ENCODE data around the gene DDX10. TPM values are rescaled to one million over a fixed set of nuclear protein-coding genes. Genes with fewer than 3 reads are reported as not detected.

Gene DDX10
- total RNA-seq, 1 experiment from 2014 or later: 78.3 TPM

DNA sequence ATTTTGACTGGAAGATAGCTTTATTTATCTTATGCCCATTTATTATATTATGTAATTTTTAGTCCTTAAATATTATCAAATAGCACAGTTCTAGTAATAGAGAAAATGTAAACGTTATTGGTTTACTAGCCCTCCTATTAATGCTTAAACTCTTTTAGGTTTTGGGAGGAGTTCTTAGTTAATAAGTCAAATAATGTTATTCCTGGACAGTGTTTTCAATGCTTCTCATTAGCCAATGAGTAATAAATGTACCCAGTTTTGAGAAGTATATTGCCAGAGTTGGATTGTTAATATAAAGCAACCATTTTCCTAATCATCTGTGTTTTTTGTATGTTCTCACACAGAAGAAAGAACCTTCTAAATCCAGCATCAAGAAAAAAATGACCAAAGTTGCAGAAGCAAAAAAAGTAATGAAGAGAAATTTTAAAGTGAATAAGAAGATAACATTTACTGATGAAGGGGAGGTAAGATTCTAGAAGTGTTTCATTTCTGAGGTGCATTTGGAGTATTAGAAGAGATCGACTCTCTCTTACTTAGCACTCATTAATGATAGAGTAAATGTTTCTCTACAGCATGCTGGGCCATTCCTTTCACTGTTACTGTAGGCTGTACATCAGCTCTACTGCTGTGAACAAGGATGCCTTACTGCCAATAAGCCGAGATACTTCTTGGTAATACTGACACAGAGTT, 173.4 kb downstream of the DDX10 start:
- peaks cover 7% of the 10 kb centered on the region for H3K4me1 Mint-ChIP-seq (ENCODE audit: low read depth, unreplicated experiment)
- intact Hi-C loops (cut with micrococcal nuclease; ENCODE audit: unreplicated experiment): no loop called here
- peaks cover 16% of the 10 kb centered on the region for H3K36me3 Mint-ChIP-seq (ENCODE audit: insufficient read depth, unreplicated experiment)
- H3K27ac Mint-ChIP-seq (ENCODE audit: unreplicated experiment): no peak overlapping the region
- H3K4me3 Mint-ChIP-seq (ENCODE audit: unreplicated experiment): no peak overlapping the region
- H3K27me3 Mint-ChIP-seq (ENCODE audit: insufficient read depth, unreplicated experiment): no peaks in the 10 kb centered on the region
- no peak for DNase-seq
- ChIA-PET POLR2A (no interaction called here), CTCF (no interaction called here)
- Histone ChIP-seq H3K4me1 (no peaks in the 10 kb centered on the region; the same call in 1 of the 2 replicates), H3K27me3 (replicated peaks; ENCODE audit: control insufficient read depth, insufficient read depth, low read length) (no peaks in the 10 kb centered on the region), H3K4me3 (ENCODE audit: low read depth, low read length) (no peak overlapping the region), H3K36me3 (ENCODE audit: control insufficient read depth, insufficient read depth, low read length) (no peaks in the 10 kb centered on the region), H3K9me3 (no peaks in the 10 kb centered on the region)
- BruUV-seq (replicated peaks): no TSS peak
- no peak for TF ChIP-seq CTCF (IDR thresholded peaks at IDR 0.05; ENCODE audit: insufficient read depth in 1 of 2, low read depth in 1 of 2, low read length in 1 of 2, severe bottlenecking in 1 of 2, unreplicated experiment in 1 of 2)
- no peaks in the 10 kb centered on the region for H3K9me3 Mint-ChIP-seq (ENCODE audit: unreplicated experiment)

- H3K4me1 Mint-ChIP-seq (ENCODE audit: low read depth, unreplicated experiment): peaks cover 7% of the 10 kb centered on the region
- CTCF ChIA-PET: no interaction called here
- Histone ChIP-seq H3K4me1 (no peaks in the 10 kb centered on the region; the same call in 1 of the 2 replicates), H3K36me3 (ENCODE audit: control insufficient read depth, insufficient read depth, low read length) (no peaks in the 10 kb centered on the region), H3K27me3 (replicated peaks; ENCODE audit: control insufficient read depth, insufficient read depth, low read length) (no peaks in the 10 kb centered on the region), H3K4me3 (ENCODE audit: low read depth, low read length) (no peak overlapping the region), H3K9me3 (no peaks in the 10 kb centered on the region)
- H3K27ac Mint-ChIP-seq (ENCODE audit: unreplicated experiment): no peak overlapping the region
- no peaks in the 10 kb centered on the region for H3K9me3 Mint-ChIP-seq (ENCODE audit: unreplicated experiment)
- H3K27me3 Mint-ChIP-seq (ENCODE audit: insufficient read depth, unreplicated experiment): no peaks in the 10 kb centered on the region
- peaks cover 16% of the 10 kb centered on the region for H3K36me3 Mint-ChIP-seq (ENCODE audit: insufficient read depth, unreplicated experiment)
- no peak for TF ChIP-seq CTCF (IDR thresholded peaks at IDR 0.05; ENCODE audit: insufficient read depth in 1 of 2, low read depth in 1 of 2, low read length in 1 of 2, severe bottlenecking in 1 of 2, unreplicated experiment in 1 of 2)
- POLR2A ChIA-PET: no interaction called here
- DNase-seq: no peak
- H3K4me3 Mint-ChIP-seq (ENCODE audit: unreplicated experiment): no peak overlapping the region
- intact Hi-C loops (cut with micrococcal nuclease; ENCODE audit: unreplicated experiment): no loop called here
- BruUV-seq (replicated peaks): no TSS peak
Observed at GRCh38 chr11:108838792-108839105, 173.9 kb downstream of the DDX10 start.

- ChIA-PET CTCF (no interaction called here), POLR2A (no interaction called here)
- H3K9me3 ChIP-seq: no peaks in the 10 kb centered on the region
- Mint-ChIP-seq H3K4me1 (ENCODE audit: low read depth, unreplicated experiment) (no peaks in the 10 kb centered on the region), H3K4me3 (ENCODE audit: unreplicated experiment) (no peak overlapping the region), H3K27ac (ENCODE audit: unreplicated experiment) (no peak overlapping the region), H3K27me3 (ENCODE audit: insufficient read depth, unreplicated experiment) (no peaks in the 10 kb centered on the region), H3K9me3 (ENCODE audit: unreplicated experiment) (no peaks in the 10 kb centered on the region), H3K36me3 (ENCODE audit: insufficient read depth, unreplicated experiment) (peaks cover 7% of the 10 kb centered on the region)
- intact Hi-C loops (cut with micrococcal nuclease; ENCODE audit: unreplicated experiment): no loop called here
- H3K36me3 ChIP-seq (ENCODE audit: control insufficient read depth, insufficient read depth, low read length): no peaks in the 10 kb centered on the region
- no peak overlapping the region for H3K4me3 ChIP-seq (ENCODE audit: low read depth, low read length)
- TF ChIP-seq CTCF (IDR thresholded peaks at IDR 0.05; ENCODE audit: insufficient read depth in 1 of 2, low read depth in 1 of 2, low read length in 1 of 2, severe bottlenecking in 1 of 2, unreplicated experiment in 1 of 2): no peak
- no TSS peak for BruUV-seq (replicated peaks)
- H3K27me3 ChIP-seq (replicated peaks; ENCODE audit: control insufficient read depth, insufficient read depth, low read length): no peaks in the 10 kb centered on the region
- H3K4me1 ChIP-seq: no peaks in the 10 kb centered on the region
- DNase-seq: no peak
Observed at GRCh38 chr11:108846009-108846408, 181.1 kb downstream of the DDX10 start.

All from Caco-2 (cell line).